T-helper 17 cell (primary cell): ENCODE data around the gene SCAF1. TPM values are rescaled to one million over a fixed set of nuclear protein-coding genes. Genes with fewer than 3 reads are reported as not detected.
"Not testable (repeated sequence)": the region's sequence is repeated elsewhere in the genome, so short reads cannot be mapped to it uniquely, and the experiment has no call there.

Experiments
- ATAC-seq: fragments of 150-1000 bp; cut with Tn5 transposase; 2 replicates; pipeline ENCODE4 v1.10.0; 2021; ENCODE audit warnings: mild to moderate bottlenecking, moderate library complexity
- DNase-seq, 3 donors: peaks; one replicate each; pipeline versions ENCODE4 v3.0.0 to v3.0.0-alpha.2; 2020 to 2021
- H3K9me3 ChIP-seq: one replicate; pipeline ENCODE4 v1.7.0; 2013; ENCODE audit warnings: low read length, mild to moderate bottlenecking; ENCODE audit not compliant: control insufficient read depth, poor library complexity, severe bottlenecking
- H3K27ac Mint-ChIP-seq: one replicate; pipeline ENCODE4 v1.8.0; 2022; ENCODE audit warnings: mild to moderate bottlenecking, moderate library complexity, mixed read lengths
- H3K27me3 Mint-ChIP-seq: one replicate; pipeline ENCODE4 v1.8.0; 2022; ENCODE audit warnings: mixed read lengths
- H3K36me3 Mint-ChIP-seq: one replicate; pipeline ENCODE4 v1.8.0; 2022; ENCODE audit warnings: low read depth, mixed read lengths
- H3K4me1 Mint-ChIP-seq: one replicate; pipeline ENCODE4 v1.8.0; 2022; ENCODE audit warnings: mild to moderate bottlenecking, mixed read lengths
- H3K4me3 Mint-ChIP-seq: one replicate; pipeline ENCODE4 v1.8.0; 2022; ENCODE audit warnings: mild to moderate bottlenecking, moderate library complexity, mixed read lengths
- total RNA-seq, 4 donors: library from RNA in 2 of 4; stranded (reverse) in 2 of 4; gene quantifications; one replicate each; pipeline ENCODE4 v1.2.3 and lab custom pipeline; 2022 to 2026

The SCAF1 gene
- total RNA-seq, 2 donors from 2014 or later, result 34.1 to 36.3 TPM

- Mint-ChIP-seq H3K4me3 (no peak overlapping the region), H3K27ac (peak overlapping the region; percentile 6), H3K27me3 (no peaks in the 10 kb centered on the region), H3K36me3 (peaks cover 4% of the 10 kb centered on the region), H3K4me1 (peaks cover 7% of the 10 kb centered on the region)
- ATAC-seq (no peak), DNase-seq (no peak)
- no peaks in the 10 kb centered on the region for H3K9me3 ChIP-seq
Measured at GRCh38 chr19:49601482-49602038, 40.4 kb upstream of the SCAF1 start.

GRCh38 chr19:49602806-49603205 lies 39.2 kb upstream of the SCAF1 start:
- Mint-ChIP-seq H3K36me3 (peaks cover 4% of the 10 kb centered on the region), H3K4me1 (peaks cover 9% of the 10 kb centered on the region), H3K27ac (no peak overlapping the region), H3K27me3 (no peaks in the 10 kb centered on the region), H3K4me3 (no peak overlapping the region)
- H3K9me3 ChIP-seq, result no peaks in the 10 kb centered on the region
- DNase-seq, result no peak
- no peak for ATAC-seq

GRCh38 chr19:49605605-49606004 lies 36.4 kb upstream of the SCAF1 start:
- Mint-ChIP-seq H3K27me3 (no peaks in the 10 kb centered on the region), H3K4me1 (peaks cover 6% of the 10 kb centered on the region), H3K27ac (no peak overlapping the region), H3K4me3 (no peak overlapping the region), H3K36me3 (peaks cover 4% of the 10 kb centered on the region)
- no peak for ATAC-seq
- no peaks in the 10 kb centered on the region for H3K9me3 ChIP-seq
- DNase-seq, result no peak

- Mint-ChIP-seq H3K4me3 (no peak overlapping the region), H3K4me1 (peaks cover 9% of the 10 kb centered on the region), H3K36me3 (peaks cover 3% of the 10 kb centered on the region), H3K27me3 (no peaks in the 10 kb centered on the region), H3K27ac (no peak overlapping the region)
- no peaks in the 10 kb centered on the region for H3K9me3 ChIP-seq
- ATAC-seq, result no peak
- no peak for DNase-seq
Measured at GRCh38 chr19:49609499-49610092, 32.4 kb upstream of the SCAF1 start.

- Mint-ChIP-seq H3K27ac (peak overlapping the region; percentile 87), H3K4me1 (peaks cover 13% of the 10 kb centered on the region), H3K36me3 (peaks cover 10% of the 10 kb centered on the region), H3K4me3 (no peak overlapping the region), H3K27me3 (no peaks in the 10 kb centered on the region)
- ATAC-seq, result no peak
- no peaks in the 10 kb centered on the region for H3K9me3 ChIP-seq
- no peak for DNase-seq
Measured at GRCh38 chr19:49613374-49613773, 28.6 kb upstream of the SCAF1 start.

- DNase-seq (no peak), ATAC-seq (peak; percentile 40)
- Mint-ChIP-seq H3K27ac (peak overlapping the region; percentile 87), H3K36me3 (peaks cover 13% of the 10 kb centered on the region), H3K4me3 (no peak overlapping the region), H3K4me1 (peaks cover 15% of the 10 kb centered on the region), H3K27me3 (no peaks in the 10 kb centered on the region)
- H3K9me3 ChIP-seq, result no peaks in the 10 kb centered on the region
Measured at GRCh38 chr19:49614096-49614833, 27.7 kb upstream of the SCAF1 start.

GRCh38 chr19:49615861-49616260 lies 26.1 kb upstream of the SCAF1 start:
- H3K4me3 Mint-ChIP-seq, result no peak overlapping the region
- no peaks in the 10 kb centered on the region for H3K9me3 ChIP-seq
- no peaks in the 10 kb centered on the region for H3K27me3 Mint-ChIP-seq
- ATAC-seq (no peak), DNase-seq (no peak)
- no peak overlapping the region for H3K27ac Mint-ChIP-seq
- H3K4me1 Mint-ChIP-seq, result peaks cover 15% of the 10 kb centered on the region
- H3K36me3 Mint-ChIP-seq, result peaks cover 13% of the 10 kb centered on the region

- Mint-ChIP-seq H3K4me3 (no peak overlapping the region), H3K27me3 (no peaks in the 10 kb centered on the region), H3K4me1 (peaks cover 17% of the 10 kb centered on the region), H3K27ac (no peak overlapping the region), H3K36me3 (peaks cover 13% of the 10 kb centered on the region)
- no peak for DNase-seq
- no peak for ATAC-seq
- H3K9me3 ChIP-seq, result no peaks in the 10 kb centered on the region
Measured at GRCh38 chr19:49616532-49616931, 25.5 kb upstream of the SCAF1 start.

GRCh38 chr19:49616945-49617344 lies 25.1 kb upstream of the SCAF1 start:
- H3K27ac Mint-ChIP-seq, result no peak overlapping the region
- no peaks in the 10 kb centered on the region for H3K27me3 Mint-ChIP-seq
- H3K4me3 Mint-ChIP-seq, result no peak overlapping the region
- H3K4me1 Mint-ChIP-seq, result peaks cover 18% of the 10 kb centered on the region
- no peak for ATAC-seq
- no peaks in the 10 kb centered on the region for H3K9me3 ChIP-seq
- DNase-seq, result no peak
- peaks cover 13% of the 10 kb centered on the region for H3K36me3 Mint-ChIP-seq

- Mint-ChIP-seq H3K36me3 (peaks cover 13% of the 10 kb centered on the region), H3K4me1 (peaks cover 15% of the 10 kb centered on the region)
- H3K27me3 Mint-ChIP-seq, ATAC-seq, H3K27ac Mint-ChIP-seq, DNase-seq, H3K9me3 ChIP-seq, H3K4me3 Mint-ChIP-seq: not testable (repeated sequence)
Measured at GRCh38 chr19:49617860-49618259, 24.1 kb upstream of the SCAF1 start.

- no peak for ATAC-seq
- peaks cover 3% of the 10 kb centered on the region for H3K36me3 Mint-ChIP-seq
Measured at GRCh38 chr19:49624967-49625910, 16.8 kb upstream of the SCAF1 start.

GRCh38 chr19:49626226-49626625 lies 15.8 kb upstream of the SCAF1 start:
- Mint-ChIP-seq H3K4me1 (peaks cover 9% of the 10 kb centered on the region), H3K36me3 (peaks cover 3% of the 10 kb centered on the region), H3K27ac (no peak overlapping the region), H3K27me3 (no peaks in the 10 kb centered on the region), H3K4me3 (no peak overlapping the region)
- H3K9me3 ChIP-seq, result no peaks in the 10 kb centered on the region
- ATAC-seq (no peak), DNase-seq (no peak)

More at GRCh38 chr19:49624967-49625910, 16.8 kb upstream of the SCAF1 start:
- Mint-ChIP-seq H3K4me1 (peaks cover 9% of the 10 kb centered on the region), H3K27me3 (no peaks in the 10 kb centered on the region), H3K27ac (no peak overlapping the region), H3K4me3 (no peak overlapping the region)
- no peaks in the 10 kb centered on the region for H3K9me3 ChIP-seq
- DNase-seq, result no peak

- Mint-ChIP-seq H3K4me3 (no peak overlapping the region), H3K36me3 (no peaks in the 10 kb centered on the region), H3K27ac (no peak overlapping the region), H3K4me1 (peaks cover 2% of the 10 kb centered on the region), H3K27me3 (no peaks in the 10 kb centered on the region)
- DNase-seq (no peak), ATAC-seq (no peak)
- no peaks in the 10 kb centered on the region for H3K9me3 ChIP-seq
Measured at GRCh38 chr19:49629659-49630058, 12.3 kb upstream of the SCAF1 start.
